GM19372 (cell line): ENCODE results near the gene AFDN.

Source experiments
- ATAC-seq: cut with Tn5 transposase; IDR thresholded peaks from one replicate; pipeline ENCODE4 v1.9.1; 2021; ENCODE audit warnings: mild to moderate bottlenecking, low read depth, moderate library complexity; ENCODE audit not compliant: unreplicated experiment

The AFDN gene

DNA sequence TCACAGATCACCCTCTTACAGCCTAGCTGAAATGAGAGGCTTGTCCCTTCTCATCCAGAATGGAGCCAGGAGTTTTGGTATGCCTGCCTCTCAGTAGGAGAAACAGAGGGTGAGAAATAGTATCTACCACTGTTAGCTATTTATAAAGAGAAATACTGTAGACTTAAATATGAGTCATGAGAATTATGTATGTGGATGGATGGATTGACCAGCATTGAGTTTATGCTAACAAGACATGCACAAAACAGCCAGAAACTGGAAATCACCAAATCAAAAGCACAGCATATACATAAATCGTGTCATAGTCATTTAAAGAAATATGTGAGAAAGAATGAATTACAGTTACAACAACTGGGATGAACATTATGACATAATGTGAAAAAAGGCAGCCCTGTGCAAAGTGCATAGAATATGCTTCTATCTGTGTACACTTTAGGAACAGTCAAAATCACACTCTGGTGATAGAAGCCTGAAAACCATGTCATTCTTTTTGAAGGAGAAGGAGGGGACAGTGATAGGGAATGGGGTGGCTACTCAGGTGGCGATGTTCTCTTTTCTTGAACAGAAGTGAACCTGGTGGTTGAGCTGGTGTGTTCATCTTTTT is 90.9 kb downstream of the AFDN start:
- no peak for ATAC-seq

DNA sequence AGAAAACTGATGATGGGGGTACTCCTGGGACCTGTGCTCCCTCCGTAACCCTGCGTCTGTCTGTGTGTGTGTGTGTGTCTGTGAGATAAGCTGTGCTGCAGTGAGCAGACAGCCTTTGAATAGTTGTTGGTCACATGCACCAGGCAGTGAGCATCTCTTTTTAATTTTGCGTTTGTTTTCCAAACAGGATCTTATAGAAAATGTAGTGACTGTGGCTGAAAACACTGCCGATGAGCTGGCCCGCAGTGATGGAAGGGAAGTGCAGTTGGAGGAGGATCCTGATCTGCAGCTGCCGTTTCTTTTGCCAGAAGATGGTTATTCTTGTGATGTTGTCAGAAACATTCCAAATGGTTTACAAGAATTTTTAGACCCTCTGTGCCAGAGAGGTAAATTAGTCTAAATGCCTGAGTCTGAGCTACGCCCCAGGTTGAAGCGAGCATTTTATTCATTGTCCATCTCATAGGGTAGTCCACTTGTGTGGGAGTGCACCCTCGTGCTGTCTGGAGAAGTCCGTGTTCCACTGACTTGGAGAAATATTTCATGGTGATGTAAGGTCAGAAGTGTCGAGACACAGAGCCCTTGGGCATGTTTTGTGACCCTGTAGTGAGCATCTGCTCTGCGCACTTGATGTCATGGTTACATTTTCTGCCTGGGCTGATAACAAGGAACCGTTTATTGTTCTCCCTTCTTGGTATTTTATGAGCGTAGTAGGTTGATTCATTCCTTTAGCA is 92.0 kb downstream of the AFDN start:
- ATAC-seq, result no peak

DNA sequence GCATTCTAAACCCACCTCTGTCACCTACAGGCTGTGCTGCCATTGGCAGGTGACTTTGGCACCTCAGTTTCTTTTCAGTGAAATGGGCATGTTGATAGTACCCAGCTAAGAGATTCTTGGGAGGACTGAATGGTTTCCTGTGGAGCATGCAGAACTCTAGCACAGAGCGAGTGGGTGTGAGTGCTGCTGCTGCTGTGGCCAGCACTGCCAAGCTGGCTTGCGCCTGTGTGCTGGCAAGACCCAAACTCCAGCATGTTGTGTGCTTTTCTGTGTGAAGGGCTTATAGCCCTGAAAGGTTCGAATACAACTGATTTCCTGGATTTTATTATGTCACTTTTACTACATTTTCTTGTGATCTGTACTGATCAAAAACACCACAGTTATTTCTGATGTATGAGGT is 92.6 kb downstream of the AFDN start:
- ATAC-seq, result no peak

DNA sequence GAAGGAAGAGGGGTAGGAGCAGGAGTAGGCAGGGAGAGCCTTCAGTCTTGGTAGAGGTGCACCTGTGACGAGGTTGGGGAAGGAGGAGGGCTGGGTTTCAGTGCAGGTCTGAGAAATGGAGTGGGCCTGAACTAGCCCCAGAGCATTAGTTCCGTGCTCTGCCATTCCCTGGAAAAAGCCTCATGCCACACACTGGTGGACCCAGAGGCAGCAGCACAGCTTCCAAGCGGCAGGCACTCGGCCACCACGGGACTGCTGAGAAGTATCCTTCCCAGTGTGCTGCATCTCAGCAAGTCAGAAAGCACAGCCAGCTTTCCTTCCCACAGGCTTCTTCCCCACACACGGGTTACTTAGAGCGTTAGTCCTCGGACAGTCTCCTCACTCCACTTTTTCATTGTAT is 93.5 kb downstream of the AFDN start:
- ATAC-seq, result no peak

DNA sequence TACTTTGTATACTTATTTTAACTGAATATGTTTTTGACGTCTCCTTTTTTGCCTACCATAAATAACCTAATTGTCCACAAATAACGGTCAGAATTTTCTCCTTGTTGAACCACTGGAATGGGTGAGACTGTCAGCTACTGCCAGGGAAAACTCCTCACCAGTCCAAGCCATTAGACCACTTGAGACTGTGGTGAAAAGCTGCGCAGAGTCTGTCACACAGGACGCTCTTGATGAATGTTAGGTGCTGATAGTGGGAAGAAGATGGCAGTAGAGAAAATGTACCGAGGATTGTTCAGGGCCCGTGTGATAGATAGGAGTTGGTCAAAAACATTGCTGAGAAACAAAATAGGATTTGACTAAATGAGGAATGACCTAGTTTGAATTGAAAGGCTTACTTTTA is 95.1 kb downstream of the AFDN start:
- ATAC-seq, result no peak

DNA sequence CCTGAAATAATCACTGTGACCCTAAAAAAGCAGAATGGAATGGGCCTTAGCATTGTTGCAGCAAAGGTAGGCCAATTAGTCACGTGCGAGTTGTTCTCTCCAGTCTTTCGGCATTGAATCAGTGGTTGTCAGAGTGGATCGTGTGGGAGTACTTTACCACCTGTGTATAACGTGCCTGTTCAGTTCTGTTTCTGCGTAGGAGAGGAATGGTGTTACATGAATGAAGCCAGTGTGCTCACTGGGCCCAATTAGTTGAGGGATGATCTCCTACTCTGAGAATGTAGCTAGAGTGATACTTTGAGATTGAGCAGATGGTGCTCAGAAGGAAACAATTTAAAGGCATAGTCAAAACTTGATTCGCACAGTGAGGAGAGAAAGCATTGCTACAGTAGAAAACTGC is 98.3 kb downstream of the AFDN start:
- no peak for ATAC-seq

DNA sequence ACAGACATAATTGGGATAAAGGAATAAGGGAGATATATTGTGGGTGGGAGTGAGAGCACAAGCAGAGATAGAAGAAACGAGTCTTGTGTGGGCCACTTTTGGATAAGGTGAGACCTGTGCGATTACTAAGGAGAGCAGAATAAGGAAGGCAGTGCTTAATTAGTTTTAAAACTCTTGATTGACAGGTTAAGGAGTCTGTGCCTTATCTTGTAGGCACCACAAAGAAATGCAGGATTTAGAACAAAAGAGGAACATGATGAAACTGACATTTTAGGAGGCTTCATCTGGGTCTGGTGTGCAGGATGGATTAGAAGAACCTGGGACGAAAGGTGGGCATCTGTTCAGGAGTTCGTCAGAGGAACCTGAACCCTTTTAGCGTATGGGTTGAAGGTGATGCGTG is 100.5 kb downstream of the AFDN start:
- ATAC-seq, result no peak

DNA sequence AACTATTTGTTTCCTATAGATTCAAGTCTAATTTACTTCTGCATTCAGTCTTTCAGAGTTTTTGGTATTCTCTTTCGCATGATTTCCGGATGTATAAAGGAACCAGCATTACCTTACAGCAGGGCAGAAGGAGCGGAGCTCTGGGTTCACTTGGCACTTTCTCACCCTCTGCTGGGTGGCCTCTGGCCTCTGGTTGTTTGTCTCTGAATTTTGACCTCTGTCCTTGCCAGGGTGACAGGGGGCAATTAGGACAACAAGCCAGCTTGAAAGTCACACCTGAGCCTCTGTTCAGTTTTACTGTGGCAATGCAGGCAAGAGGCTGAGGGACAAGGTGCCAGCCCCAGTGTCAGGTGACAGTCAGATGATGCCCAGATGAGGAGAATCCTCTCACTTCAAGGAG is 101.4 kb downstream of the AFDN start:
- ATAC-seq, result no peak

DNA sequence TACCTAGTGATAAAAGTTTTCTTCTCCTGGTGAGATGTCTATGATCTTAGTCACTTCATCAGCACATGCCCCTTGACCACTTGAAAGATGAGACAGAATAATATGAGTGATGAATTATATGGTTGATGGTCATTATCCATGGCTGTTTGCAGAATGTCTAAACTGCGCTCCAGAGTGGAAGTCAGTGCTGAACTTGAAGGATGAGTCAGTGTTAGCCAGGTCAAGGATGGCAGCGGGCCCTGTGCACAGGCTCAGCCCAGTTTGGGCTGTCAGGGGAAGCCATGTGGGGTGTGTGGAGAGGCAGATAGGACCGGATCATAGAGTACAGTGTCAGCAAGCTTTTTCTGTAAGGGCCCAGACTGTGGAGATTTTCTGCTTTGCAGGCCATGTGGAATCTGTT is 103.6 kb downstream of the AFDN start:
- no peak for ATAC-seq

DNA sequence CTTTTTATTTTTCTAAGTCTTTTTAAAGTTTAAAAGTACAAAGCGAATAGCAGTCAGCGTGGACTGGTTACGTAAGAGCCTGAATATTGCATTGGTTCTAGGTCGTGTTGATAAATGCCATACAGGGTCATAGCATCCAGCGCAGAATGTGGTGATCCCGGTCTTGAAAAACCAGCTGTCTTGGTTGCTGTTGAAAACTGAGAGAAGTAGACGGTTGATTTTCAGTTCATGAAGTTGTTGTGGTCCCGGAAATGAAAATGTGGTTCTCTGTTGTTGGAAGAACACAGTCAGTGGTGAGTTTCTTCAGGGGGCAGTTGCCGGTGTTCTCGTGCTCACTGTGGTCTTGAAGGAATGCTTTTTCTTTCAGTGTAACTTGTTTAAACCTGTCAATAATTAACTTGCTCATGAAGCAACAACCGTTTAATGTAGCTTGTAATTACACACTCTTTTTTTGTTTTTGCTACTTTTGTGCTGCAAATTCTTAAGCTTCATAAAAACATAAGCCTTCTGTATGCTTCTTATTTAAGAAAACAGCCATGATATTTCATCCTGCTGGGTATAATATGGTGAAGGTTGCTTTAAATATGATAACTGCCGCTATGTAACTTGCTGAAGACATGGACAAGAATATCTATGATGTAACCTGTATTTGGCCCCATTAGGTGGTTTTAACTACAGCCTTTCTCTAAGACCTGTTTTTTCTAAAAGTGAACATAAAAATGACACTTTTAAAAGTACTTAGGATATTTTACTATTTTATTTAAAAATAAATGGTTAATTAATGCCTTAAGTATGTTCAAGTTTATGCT is 106.0 kb downstream of the AFDN start:
- no peak for ATAC-seq

DNA sequence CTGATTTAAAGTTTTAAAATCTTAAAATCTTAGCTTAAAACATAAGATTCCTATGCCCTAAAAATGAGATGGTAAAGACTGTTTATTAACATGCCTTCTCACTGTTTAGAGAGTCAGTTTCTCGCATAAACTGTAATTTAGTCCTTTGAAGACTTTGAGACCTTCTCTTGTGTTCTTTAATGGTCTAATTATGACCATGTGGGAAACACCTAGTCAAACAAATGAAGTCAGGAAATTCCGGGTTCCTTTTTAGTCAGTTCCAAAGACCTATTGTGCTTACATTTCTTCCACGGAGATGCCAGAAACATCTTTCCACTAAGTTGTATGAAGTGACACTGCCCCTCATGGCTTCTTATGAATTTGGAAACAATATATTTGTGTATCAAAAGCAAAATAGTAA is 106.6 kb downstream of the AFDN start:
- ATAC-seq, result no peak

DNA sequence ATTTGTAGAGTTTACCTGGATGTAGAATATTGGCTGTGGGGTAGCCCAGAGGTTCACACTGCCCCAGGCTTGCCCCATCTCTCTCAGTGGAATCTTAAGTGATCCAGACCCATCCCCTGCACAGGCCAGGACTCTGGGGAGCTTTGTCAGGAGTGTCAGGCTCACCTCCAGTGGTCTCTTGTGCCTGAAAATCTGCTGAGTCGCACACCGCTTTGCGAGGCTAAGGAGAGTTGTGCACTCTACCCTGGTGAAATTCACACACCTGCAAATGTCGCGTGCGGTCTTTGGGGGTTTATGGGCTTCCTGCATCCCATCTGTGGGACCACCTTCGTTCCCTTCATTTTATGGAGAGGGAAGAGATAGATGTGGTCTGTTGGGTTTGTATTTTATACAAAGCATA is 107.1 kb downstream of the AFDN start:
- ATAC-seq, result no peak

DNA sequence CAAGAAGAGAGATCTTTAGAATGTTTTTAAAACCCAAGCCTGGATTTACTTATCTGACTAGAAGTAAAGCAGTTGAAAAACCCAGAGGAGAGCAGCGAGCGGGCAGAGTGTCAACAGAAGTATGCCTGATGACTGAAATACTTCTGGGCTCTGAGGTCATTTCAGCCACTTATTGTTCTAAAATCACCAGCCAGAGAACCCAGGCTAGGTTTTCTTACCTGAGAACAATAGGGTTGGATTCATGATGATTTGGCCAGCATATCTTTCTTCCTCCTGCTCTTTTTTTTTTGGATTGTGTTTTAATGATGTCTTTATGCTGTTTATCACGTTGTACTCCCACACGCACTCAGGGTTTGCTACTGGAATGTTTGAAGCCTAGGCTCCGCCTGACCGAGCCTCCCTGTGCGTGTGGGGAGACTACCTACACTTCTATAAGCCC is 107.7 kb downstream of the AFDN start:
- ATAC-seq, result no peak

DNA sequence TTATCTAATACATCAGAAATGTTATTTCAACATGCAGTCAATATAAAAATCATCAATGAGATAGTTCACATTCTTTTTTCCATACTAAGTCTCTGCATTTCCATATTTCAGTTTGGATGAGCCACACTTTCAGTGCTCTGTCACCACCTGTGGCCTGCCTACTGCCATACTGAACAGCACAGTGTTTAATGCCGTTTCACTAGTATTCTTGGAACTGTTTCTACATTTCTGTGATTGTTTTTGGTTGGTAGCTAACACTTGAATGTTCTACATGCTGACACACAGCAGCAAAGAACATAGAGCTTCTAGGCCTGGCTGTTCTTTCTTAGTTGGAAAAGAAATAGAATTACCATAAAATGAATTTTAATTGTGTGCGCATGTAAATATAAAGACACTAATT is 109.3 kb downstream of the AFDN start:
- no peak for ATAC-seq

DNA sequence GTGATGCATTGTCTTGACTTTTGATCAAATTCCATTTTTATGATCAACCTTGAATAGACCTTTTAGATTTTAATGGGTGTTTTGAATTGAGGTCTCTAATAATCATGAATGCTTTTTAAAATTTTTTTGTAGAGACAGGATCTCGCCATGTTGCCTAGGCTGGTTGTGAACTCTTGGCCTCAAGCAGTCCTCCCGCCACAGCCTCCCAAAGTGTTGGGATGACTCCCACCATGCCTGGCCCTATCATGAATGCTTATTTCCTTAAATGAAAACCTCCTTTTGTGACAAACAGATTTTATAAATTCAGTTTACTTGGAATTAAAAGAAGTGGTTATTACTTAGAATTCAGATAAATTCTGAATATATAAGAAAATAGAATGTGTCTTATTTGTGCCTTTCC is 110.6 kb downstream of the AFDN start:
- ATAC-seq, result no peak

DNA sequence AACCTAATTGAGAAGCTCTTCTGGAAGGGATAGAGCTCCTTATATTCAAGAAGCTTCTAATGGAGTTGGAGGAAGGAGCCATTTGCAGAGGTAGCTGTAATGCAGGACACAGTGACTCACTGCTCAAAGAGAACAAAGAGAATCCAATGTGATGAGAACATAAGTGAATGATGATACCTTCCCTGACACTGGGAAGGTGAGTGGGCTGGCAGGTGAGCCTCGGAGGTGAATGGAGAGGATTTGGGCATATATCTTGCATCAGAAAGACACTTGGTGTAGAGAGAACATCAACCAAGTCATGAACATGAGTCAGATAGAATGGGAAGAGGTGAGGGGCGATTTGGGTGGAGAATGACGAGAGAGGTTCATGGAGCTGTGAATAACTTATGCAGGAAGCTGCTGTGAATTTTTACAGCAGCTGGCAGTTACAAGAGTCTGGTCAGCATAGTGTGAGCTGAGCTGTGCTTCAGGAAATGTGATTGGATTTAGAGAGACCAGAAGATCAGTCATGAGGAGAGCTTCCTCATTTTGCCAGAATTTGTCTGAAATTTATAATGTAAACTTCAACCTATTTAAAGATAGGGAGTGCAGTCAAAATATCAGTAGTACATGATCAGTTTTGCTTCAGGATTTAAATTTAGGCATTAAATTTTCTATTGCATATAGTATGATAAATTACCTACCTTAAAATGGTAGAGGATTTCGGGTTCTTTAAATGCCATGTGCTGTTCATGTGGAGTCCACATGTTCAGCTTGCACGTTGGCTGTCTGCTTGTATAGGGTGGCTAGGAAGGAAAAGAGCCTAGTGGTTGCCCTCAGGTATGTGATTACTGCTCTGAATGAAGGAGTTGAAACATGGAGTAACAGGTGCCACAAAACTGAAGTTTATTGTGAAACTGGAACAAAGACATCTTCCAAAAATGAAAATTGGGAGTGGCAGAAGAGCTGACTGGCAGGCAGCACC is 111.5 kb downstream of the AFDN start:
- ATAC-seq, result no peak

DNA sequence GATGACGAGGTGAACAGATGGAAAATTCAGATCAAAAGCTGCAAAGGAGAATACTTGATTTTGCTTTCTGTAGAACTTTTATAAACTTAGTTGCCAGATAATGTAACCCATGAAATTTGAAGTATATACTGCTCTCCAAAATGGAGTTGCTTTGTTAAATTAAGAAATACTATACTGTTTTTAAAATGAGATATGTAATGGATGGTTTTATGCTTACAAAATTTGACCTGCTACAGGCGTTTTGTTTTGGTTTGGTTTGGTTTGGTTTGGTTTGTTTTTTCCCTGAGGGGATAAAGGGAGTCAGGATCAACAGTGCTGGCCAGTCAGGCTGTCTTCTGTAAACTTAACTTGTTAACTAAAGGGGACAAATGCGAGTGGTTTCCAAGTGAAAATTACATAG is 115.1 kb downstream of the AFDN start:
- ATAC-seq, result no peak

DNA sequence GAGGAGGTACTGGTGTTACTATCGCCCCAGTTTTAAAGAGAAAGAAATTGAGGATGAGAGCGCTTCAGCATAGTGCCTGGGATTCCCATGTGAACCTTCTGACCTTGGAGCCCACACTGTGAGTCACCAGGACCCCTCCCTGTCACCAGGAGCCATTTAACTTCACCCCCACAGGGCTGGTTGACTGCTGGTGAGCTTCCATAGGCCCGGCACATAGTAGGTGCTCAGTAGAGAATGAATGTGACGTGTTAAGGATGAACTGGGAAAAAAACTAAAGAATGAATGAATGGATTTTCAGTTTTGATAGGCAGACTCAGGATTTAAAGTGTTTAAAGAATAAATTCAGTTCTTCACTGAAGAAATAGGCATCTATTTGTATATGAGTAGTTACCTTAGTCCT is 117.4 kb downstream of the AFDN start:
- no peak for ATAC-seq

DNA sequence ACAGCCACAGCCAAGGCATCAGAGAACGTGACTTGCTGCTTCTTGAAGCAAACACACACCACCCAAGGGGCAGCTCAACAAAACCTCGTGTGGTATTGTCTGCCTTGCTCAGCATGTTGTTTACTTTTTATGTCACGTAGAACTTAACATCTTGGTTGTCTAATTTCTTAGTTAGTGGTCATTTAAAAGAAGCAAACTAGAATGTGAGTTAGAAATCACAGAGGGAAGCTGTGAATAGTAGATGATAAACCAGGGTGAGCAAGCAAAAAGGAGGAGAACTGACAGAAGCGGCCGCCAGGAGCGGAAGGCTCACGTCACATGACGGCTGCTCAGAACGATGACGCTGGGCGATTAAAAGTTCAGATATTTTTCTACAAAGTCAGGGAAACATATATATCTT is 119.3 kb downstream of the AFDN start:
- ATAC-seq, result no peak

DNA sequence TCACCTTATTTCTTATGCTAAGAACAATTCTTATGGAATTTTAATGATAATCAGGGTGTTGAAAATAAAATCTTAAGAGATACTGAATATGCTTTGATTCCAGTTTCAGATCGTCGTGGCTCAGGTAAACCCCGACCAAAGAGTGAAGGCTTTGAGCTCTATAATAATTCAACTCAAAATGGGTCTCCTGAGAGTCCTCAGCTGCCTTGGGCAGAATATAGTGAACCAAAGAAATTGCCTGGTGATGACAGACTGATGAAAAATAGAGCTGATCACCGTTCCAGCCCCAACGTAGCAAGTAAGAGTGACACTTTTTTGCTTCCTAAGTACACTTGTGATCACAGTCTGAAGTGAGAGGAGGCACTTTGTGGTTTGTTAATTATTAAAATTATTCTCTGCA is 119.9 kb downstream of the AFDN start:
- no peak for ATAC-seq

DNA sequence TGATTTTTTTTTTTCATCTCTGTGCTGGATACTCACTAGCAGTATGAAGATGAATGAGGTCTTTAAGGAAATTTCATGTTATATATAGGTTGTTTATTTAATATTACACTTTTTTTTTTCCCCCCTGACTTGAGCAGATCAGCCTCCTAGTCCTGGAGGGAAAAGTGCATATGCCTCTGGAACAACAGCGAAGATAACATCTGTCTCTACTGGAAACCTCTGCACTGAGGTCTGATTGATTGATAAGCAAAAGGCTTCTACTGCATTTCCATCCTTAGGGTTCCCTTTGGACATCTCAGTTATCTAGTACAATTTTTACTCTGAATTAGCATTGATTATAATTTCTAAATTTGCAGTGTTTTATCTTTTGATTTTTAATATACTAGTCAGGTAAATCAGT is 121.0 kb downstream of the AFDN start:
- no peak for ATAC-seq
